ENCODE data around the gene CPD.
"Not testable (repeated sequence)": the region's sequence is repeated elsewhere in the genome, so short reads cannot be mapped to it uniquely, and the experiment has no call there.

The CPD gene

DNA sequence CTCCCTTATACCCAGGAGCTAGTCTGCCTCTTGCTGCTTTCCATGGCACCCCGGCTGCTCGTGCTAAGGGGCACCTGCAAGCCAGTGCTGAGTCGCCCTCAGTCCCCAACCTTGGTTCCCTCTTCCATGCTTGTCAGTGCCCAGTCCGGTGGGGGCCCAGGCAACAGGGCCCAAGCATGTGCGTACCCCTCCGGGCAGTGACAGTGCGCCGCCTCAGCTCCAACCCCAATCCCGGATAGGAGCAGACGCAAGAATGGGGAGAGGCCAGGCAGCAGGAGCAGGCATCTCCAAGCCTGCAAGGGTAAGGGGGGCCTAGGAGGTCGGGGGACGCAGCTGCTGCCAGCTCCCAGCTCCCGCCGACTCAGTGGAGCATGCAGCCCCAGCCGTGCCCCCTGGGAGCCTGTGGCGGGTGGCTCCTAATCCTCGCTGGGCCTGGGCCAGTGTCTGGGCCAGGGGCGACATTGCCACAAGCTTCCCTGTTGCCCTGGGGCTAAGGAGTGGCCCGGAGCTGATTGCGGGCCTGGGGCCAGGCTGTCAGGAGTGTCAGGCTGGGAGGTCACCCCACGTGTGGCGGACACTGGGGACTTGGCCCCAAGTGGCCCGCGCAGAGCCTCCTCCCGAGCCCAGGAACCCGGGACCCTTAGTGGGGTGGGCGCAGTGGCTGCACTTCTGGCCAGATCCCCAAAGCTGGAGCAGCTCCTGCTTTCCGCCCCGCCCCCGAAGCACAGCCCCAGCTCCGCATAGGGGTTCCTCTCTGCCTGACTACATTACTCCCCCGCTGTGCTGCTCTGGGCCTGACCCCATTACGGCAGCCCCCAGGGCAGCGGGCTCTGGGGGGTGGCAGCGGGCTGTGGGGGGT is 9.8 kb downstream of the CPD start:
- DNase-seq: no peak

DNA sequence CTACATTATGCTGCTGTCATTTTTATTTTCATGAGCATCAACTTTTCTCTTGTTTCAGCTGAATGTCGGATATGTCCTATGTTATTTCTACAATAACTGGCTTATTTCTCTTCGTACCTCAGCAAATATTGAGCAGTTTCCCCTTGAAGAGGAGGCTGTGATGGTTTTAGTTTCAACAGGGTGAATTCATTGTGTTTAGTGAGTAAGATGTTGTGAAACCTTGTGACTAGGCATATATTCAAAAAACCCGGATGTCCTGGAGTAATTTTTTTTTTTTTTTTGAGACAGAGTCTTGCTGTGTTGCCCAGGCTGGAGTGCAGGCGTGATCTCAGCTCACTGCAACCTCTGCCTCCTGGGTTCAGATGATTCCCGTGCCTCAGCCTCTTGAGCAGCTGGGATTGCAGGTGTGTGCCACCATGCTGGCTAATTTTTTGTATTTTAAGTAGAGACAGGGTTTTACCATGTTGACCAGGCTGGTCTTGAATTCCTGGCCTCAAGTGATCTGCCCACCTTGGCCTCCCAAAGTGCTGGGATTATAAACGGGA is 11.1 kb downstream of the CPD start:
- no peak for DNase-seq

- DNase-seq: no peak
Observed at GRCh38 chr17:30391534-30391933, 12.8 kb downstream of the CPD start.

GRCh38 chr17:30393491-30393890 is 14.8 kb downstream of the CPD start:
- no peak for DNase-seq

DNA sequence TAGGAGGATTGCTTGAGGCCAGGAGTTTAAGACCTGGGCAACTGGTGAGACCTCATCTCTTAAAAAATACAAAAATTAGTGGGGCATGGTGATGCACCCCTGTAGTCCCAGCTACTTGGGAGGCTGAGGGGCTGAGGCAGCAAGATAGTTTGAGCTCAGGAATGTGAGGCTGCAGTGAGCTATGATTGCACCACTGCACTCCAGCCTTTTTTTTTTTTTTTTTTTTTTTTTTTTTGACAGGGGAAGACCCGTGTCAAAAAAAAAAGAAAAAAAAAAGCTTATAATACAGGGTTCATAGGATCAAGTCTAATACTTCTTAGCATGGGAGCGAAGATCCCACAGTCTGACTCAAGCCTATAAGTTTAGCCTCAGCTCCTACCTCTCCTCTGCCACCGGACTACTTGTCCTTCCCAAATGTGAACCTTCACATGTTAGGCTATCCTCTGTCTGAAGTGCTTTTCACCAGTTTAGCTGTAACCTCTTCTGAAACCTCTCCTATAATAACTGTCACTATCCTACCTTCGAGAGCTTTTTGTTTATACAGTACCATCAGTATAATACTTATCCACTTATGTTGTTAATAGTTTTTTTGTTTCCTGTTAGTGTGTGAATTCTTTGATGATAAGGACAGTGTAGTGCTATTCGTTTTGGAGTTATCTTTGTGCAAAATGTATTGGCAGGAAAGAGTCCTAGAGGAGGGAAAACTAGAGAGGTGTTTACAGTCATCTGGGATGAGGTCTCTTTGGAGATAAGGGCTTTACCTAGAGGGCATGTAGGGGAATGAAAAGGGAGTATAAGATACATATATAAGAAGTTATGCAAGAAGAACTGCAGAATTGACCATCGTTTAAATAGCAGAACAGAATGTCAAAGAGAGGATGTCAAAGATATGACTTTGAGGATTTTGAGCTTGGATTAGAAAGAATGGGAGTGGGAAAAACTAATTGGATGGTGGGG is 15.5 kb downstream of the CPD start:
- no peak for DNase-seq

- DNase-seq: no peak
Observed at GRCh38 chr17:30395398-30396022, 16.8 kb downstream of the CPD start.

GRCh38 chr17:30396129-30396528 is 17.4 kb downstream of the CPD start:
- no peak for DNase-seq

- no peak for DNase-seq
Observed at GRCh38 chr17:30396612-30397011, 17.9 kb downstream of the CPD start.

GRCh38 chr17:30398328-30399041 is 19.8 kb downstream of the CPD start:
- DNase-seq: no peak

DNA sequence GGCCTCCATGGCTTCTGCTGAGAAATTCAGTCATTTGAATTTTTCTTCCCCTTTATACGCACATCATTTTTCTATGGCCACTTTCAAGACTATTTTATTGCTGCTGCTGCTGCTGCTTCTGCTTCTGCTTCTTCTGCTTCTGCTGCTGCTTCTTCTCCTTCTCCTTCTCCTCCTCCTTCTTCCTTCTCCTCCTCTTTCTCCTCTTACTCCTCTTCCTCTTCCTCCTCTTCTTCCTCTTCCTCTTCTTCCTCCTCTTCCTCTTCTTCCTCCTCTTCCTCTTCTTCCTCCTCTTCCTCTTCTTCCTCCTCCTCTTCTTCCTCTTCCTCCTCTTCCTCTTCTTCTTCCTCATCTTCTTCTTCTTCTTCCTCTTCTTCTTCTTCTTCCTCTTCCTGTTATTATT is 22.4 kb downstream of the CPD start:
- no peak for DNase-seq

DNA sequence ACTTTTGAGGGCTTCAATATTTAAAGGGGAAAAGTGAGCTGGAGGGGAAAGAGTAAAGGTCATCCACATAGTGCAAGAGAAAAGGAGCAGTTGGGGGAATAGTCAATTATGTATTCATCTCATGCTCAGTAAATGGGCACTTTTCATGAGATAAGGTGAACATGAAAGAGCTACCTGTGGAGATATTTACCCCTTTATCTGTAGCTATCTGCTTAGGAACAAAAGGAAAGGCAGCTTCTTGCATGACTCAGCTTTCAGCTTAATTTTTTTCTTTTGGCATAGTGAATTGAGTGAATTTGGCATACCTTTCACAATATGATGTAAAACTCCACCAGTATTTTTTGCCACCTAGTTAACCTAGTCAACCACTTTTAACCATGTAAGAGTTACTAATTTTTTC is 26.4 kb downstream of the CPD start:
- DNase-seq: no peak

- not testable (repeated sequence) for DNase-seq
Observed at GRCh38 chr17:30410627-30411026, 31.9 kb downstream of the CPD start.

- not testable (repeated sequence) for DNase-seq
Observed at GRCh38 chr17:30412008-30412496, 33.3 kb downstream of the CPD start.

- DNase-seq: no peak
Observed at GRCh38 chr17:30413109-30413508, 34.4 kb downstream of the CPD start.

DNA sequence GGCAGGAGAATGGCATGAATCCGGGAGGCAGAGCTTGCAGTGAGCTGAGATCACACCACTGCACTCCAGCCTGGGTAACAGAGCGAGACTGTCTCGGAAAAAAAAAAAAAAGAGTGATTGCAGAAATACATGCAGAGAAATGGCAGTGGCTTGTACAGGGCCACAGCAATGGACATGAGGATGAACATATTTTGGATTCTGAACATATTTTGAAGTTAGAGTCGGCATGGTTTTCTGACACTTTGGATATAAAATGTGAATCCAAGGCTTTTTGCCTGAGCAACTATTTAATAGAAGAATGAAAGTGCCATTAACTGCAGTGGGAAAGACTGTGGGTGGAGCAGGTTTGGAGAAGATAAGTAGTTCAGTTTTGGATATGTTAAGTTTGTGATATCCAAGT is 35.8 kb downstream of the CPD start:
- no peak for DNase-seq

DNA sequence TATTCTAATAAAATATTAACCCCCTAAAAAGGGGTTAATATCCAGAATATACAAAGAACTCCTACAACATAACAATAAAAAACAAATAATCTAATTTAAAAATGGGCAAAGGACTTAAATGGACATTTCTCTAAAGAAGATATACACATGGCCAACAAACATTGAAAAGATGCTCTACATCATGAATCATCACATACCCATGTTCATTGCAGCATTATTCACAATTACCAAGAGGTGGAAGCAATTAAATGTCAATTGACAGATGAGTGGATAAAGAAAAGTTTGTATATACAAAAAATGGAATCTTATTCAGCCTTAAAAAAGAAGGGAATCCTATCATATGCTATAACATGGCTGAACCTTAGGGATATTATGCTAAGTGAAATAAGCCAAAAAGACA is 36.8 kb downstream of the CPD start:
- DNase-seq: no peak

DNA sequence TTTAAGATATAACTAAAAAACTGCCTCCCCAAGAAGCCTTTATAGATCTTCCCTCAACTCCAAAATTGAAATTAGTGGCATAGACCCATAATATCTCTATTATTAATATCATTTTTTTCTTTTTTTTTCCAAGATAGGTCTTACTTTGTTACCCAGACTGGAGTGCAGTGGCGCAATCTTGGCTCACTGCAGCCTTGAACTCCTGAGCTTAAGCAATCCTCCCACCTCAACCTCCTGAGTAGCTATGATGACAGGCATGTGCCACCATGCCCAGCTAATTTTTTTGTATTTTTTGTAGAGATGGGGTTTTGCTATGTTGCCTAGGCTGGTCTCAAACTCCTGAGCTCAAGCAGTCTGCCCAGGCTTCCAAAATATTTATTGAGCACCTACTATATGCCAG is 39.3 kb downstream of the CPD start:
- not testable (repeated sequence) for DNase-seq

GRCh38 chr17:30421592-30421991 is 42.9 kb downstream of the CPD start:
- DNase-seq: no peak

DNA sequence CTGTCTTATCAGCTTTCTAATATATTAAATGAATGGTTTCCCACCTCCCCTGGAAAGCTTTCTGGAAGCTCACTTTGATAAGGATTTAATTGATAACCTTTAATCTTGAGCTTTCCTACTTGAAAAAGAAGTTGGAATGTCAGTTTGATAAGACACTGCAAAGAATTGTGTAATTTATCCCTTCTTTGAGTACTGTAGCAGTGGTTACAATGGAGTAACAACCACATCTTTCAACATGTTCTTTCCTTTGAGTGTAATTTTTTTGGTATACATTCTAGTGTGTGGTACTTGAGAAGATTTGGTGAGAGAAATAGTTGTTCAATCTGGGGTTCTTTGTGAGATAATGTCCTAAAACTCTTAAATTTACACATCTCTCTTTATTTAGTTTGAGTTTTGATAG is 43.4 kb downstream of the CPD start:
- no peak for DNase-seq

DNA sequence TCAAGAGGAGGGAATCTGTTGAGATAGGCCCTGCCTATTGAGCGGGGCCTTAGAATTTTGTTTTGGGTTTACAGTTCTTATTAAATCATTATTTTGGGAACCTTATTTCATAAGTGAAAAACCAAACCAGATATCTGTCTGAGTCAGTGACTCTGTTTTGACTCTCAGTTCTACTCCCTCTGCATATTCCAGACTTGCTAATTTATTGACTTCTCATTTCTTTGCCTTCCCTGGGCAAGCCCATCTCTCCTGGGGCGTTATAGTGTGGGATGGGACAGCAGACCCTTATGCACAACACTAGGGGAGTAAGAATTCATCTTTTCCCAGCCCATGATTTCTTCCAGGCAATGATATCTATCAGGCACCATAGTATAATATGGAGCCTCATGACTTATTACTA is 45.7 kb downstream of the CPD start:
- DNase-seq: no peak

GRCh38 chr17:30426292-30426691 is 47.6 kb downstream of the CPD start:
- DNase-seq: no peak

DNA sequence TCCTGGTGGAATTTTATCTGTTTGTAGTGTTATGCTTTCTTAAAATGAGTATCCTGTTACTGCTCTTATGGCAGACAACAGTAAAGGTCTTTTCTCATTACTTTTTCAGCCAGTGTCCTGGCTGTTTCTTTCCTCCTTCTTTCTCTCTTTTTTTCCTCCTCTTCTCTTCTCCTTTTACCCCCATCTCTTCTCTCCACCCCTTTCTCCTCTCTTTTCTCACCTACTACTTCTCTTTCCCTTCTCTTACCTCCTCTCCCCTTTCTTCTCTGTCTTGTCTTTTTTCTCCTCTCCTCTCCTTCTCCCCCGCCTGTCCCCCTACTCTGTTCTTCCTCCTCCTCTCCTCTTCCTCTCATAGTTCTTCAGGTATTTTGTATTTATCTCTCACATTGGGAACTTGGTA is 48.9 kb downstream of the CPD start:
- no peak for DNase-seq

Measured in hippocampal formation (tissue), 2 donors.